ENCODE data around the gene PLA2G3. TPM values are rescaled to one million over a fixed set of nuclear protein-coding genes. Genes with fewer than 3 reads are reported as not detected.
"Not testable (repeated sequence)": the region's sequence is repeated elsewhere in the genome, so short reads cannot be mapped to it uniquely, and the experiment has no call there.

PLA2G3 gene
- total RNA-seq, 1 experiment from 2014 or later: not detected

- Mint-ChIP-seq H3K9me3 (ENCODE audit: low read depth, unreplicated experiment) (no peaks in the 10 kb centered on the region), H3K27me3 (ENCODE audit: unreplicated experiment) (no peaks in the 10 kb centered on the region), H3K36me3 (ENCODE audit: insufficient read depth, unreplicated experiment) (peaks cover 16% of the 10 kb centered on the region), H3K4me3 (ENCODE audit: low read depth, unreplicated experiment) (no peak overlapping the region), H3K27ac (ENCODE audit: unreplicated experiment) (no peak overlapping the region), H3K4me1 (ENCODE audit: low read depth, unreplicated experiment) (peaks cover 8% of the 10 kb centered on the region)
- CTCF ChIA-PET: no interaction called here
- no TSS peak for BruUV-seq (replicated peaks)
- no peak for TF ChIP-seq CTCF (IDR thresholded peaks at IDR 0.05; ENCODE audit: unreplicated experiment)
- intact Hi-C loops (cut with micrococcal nuclease; ENCODE audit: unreplicated experiment): no loop called here
- DNase-seq: no peak
Observed at GRCh38 chr22:31098632-31099110, 41.6 kb downstream of the PLA2G3 start.

- no peaks in the 10 kb centered on the region for H3K27me3 Mint-ChIP-seq (ENCODE audit: unreplicated experiment)
- no peak for TF ChIP-seq CTCF (IDR thresholded peaks at IDR 0.05; ENCODE audit: unreplicated experiment)
- DNase-seq: no peak
- peaks cover 8% of the 10 kb centered on the region for H3K4me1 Mint-ChIP-seq (ENCODE audit: low read depth, unreplicated experiment)
- H3K9me3 Mint-ChIP-seq (ENCODE audit: low read depth, unreplicated experiment): no peaks in the 10 kb centered on the region
- intact Hi-C loops (cut with micrococcal nuclease; ENCODE audit: unreplicated experiment): no loop called here
- no peak overlapping the region for H3K27ac Mint-ChIP-seq (ENCODE audit: unreplicated experiment)
- CTCF ChIA-PET: no interaction called here
- BruUV-seq (replicated peaks): no TSS peak
- no peak overlapping the region for H3K4me3 Mint-ChIP-seq (ENCODE audit: low read depth, unreplicated experiment)
- H3K36me3 Mint-ChIP-seq (ENCODE audit: insufficient read depth, unreplicated experiment): peaks cover 16% of the 10 kb centered on the region
Observed at GRCh38 chr22:31097941-31098631, 42.2 kb downstream of the PLA2G3 start.

GRCh38 chr22:31097539-31097938 lies 42.8 kb downstream of the PLA2G3 start:
- intact Hi-C loops (cut with micrococcal nuclease; ENCODE audit: unreplicated experiment): not testable (repeated sequence)

GRCh38 chr22:31096657-31097279 lies 43.5 kb downstream of the PLA2G3 start:
- no peak for TF ChIP-seq CTCF (IDR thresholded peaks at IDR 0.05; ENCODE audit: unreplicated experiment)
- intact Hi-C loops (cut with micrococcal nuclease; ENCODE audit: unreplicated experiment): no loop called here
- CTCF ChIA-PET: interaction anchor here (1.8 kb wide), 1 partner anchor 11 kb away, joined by 8 read pairs; the partner anchor contains the start of gene SELENOM
- H3K27me3 Mint-ChIP-seq (ENCODE audit: unreplicated experiment): no peaks in the 10 kb centered on the region
- H3K36me3 Mint-ChIP-seq (ENCODE audit: insufficient read depth, unreplicated experiment): peaks cover 14% of the 10 kb centered on the region
- BruUV-seq (replicated peaks): no TSS peak
- peaks cover 8% of the 10 kb centered on the region for H3K4me1 Mint-ChIP-seq (ENCODE audit: low read depth, unreplicated experiment)
- no peak overlapping the region for H3K4me3 Mint-ChIP-seq (ENCODE audit: low read depth, unreplicated experiment)
- H3K27ac Mint-ChIP-seq (ENCODE audit: unreplicated experiment): no peak overlapping the region
- no peak for DNase-seq
- no peaks in the 10 kb centered on the region for H3K9me3 Mint-ChIP-seq (ENCODE audit: low read depth, unreplicated experiment)

More at GRCh38 chr22:31097539-31097938, 42.8 kb downstream of the PLA2G3 start:
- H3K9me3 Mint-ChIP-seq (ENCODE audit: low read depth, unreplicated experiment); H3K4me1 Mint-ChIP-seq (ENCODE audit: low read depth, unreplicated experiment); H3K27ac Mint-ChIP-seq (ENCODE audit: unreplicated experiment); CTCF ChIA-PET; H3K27me3 Mint-ChIP-seq (ENCODE audit: unreplicated experiment); DNase-seq; H3K4me3 Mint-ChIP-seq (ENCODE audit: low read depth, unreplicated experiment); BruUV-seq (replicated peaks): not testable (repeated sequence)
- peaks cover 16% of the 10 kb centered on the region for H3K36me3 Mint-ChIP-seq (ENCODE audit: insufficient read depth, unreplicated experiment)

Data from Calu3 (cell line).